Breast epithelium (tissue), 3 donors: ENCODE results near the gene ALPK3.

Experiments
- CTCF ChIP-seq, 3 donors: fragments of 450-650 bp; IDR thresholded peaks; one replicate each; pipeline ENCODE4 v1.5.1; 2016 to 2017; ENCODE audit warnings: antibody characterized with exemption in 3 of 3, mild to moderate bottlenecking in 3 of 3, moderate library complexity in 3 of 3
- POLR2A ChIP-seq: fragments of 450-650 bp; IDR thresholded peaks from one replicate; pipeline ENCODE4 v1.6.1; 2016; ENCODE audit warnings: antibody characterized with exemption, mild to moderate bottlenecking, moderate library complexity
- POLR2AphosphoS5 ChIP-seq, 3 donors: sonication (generic); formaldehyde crosslinking; IDR thresholded peaks; one replicate each; pipeline ENCODE4 v1.6.1; 2017; ENCODE audit warnings: antibody characterized with exemption in 3 of 3

- TF ChIP-seq CTCF (IDR thresholded peaks at IDR 0.05) (no peak), POLR2AphosphoS5 (IDR thresholded peaks at IDR 0.05) (no peak), POLR2A (no peak)
These were observed 35.7 kb upstream of the ALPK3 start for GRCh38 chr15:84781495-84781894.
